Breast epithelium (tissue), 4 donors: Measurements from ENCODE around the gene GULP1. TPM values are rescaled to one million over a fixed set of nuclear protein-coding genes. Genes with fewer than 3 reads are reported as not detected.

Experiments
- DNase-seq, 2 donors: peaks; one replicate each; pipeline ENCODE4 v3.0.0-alpha.2; 2019; ENCODE audit warnings: low spot score in 2 of 2
- H3K27ac ChIP-seq, 2 donors: fragments of 200-600 bp; sonication (generic) in 1 of 2; one replicate each; pipeline ENCODE4 v1.5.1; 2016 to 2019; ENCODE audit warnings: mild to moderate bottlenecking in 1 of 2
- H3K27me3 ChIP-seq, 2 donors: fragments of 200-600 bp; sonication (generic) in 1 of 2; one replicate each; pipeline versions ENCODE4 v1.5.1 to v1.6.0; 2017 to 2019; ENCODE audit warnings: control low read depth in 1 of 2, mild to moderate bottlenecking in 1 of 2
- H3K36me3 ChIP-seq: fragments of 200-600 bp; one replicate; pipeline ENCODE4 v1.5.1; 2019
- H3K4me1 ChIP-seq, 2 donors: fragments of 200-600 bp; sonication (generic); one replicate each; pipeline ENCODE4 v1.5.1; 2016 to 2019; ENCODE audit warnings: control low read depth in 1 of 2
- H3K4me3 ChIP-seq, 3 donors: fragments of 200-600 bp; sonication (generic); 1 replicate in 2 of 3; 2 replicates in 1 of 3; pipeline ENCODE4 v1.5.1; 2016 to 2019; ENCODE audit warnings: mild to moderate bottlenecking in 3 of 3, moderate library complexity in 2 of 3
- H3K9me3 ChIP-seq, 2 donors: fragments of 200-600 bp; sonication (generic) in 1 of 2; one replicate each; pipeline ENCODE4 v1.5.1; 2016 to 2019; ENCODE audit warnings: control low read depth in 1 of 2
- POLR2A ChIP-seq: fragments of 450-650 bp; IDR thresholded peaks from one replicate; pipeline ENCODE4 v1.6.1; 2016; ENCODE audit warnings: antibody characterized with exemption, mild to moderate bottlenecking, moderate library complexity
- POLR2AphosphoS5 ChIP-seq, 3 donors: sonication (generic); formaldehyde crosslinking; IDR thresholded peaks; one replicate each; pipeline ENCODE4 v1.6.1; 2017; ENCODE audit warnings: antibody characterized with exemption in 3 of 3
- intact Hi-C: fragments of 100-400 bp; cut with DNase I; formaldehyde crosslinking; loops from one replicate; pipeline ENCODE4 v1.15.1; 2023; ENCODE audit warnings: low total_unique reads
- total RNA-seq, 3 donors: library from RNA; depleted of rRNA; stranded (reverse); fragments of >200 nt; gene quantifications; one replicate each; pipeline ENCODE4 v1.1.0, GENCODE V29; 2016
- TF ChIP-seq, protein P1 (sequence below), 3 donors: fragments of 450-650 bp; IDR thresholded peaks; one replicate each; pipeline ENCODE4 v1.5.1; 2016 to 2017; ENCODE audit warnings: antibody characterized with exemption in 3 of 3, mild to moderate bottlenecking in 3 of 3, moderate library complexity in 3 of 3

GULP1 gene
- total RNA-seq, 3 donors from 2014 or later = 16.5 to 47.9 (median 43.8) TPM

GRCh38 chr2:188327518-188328213 lies 36.0 kb downstream of the GULP1 start:
- Histone ChIP-seq H3K4me1 (no peaks in the 10 kb centered on the region), H3K27ac (no peak overlapping the region), H3K27me3 (no peaks in the 10 kb centered on the region), H3K9me3 (no peaks in the 10 kb centered on the region), H3K36me3 (no peaks in the 10 kb centered on the region), H3K4me3 (no peak overlapping the region)
- no peak for DNase-seq
- TF ChIP-seq POLR2A (no peak), POLR2AphosphoS5 (IDR thresholded peaks at IDR 0.05) (no peak)
- TF ChIP-seq, protein P1, sequence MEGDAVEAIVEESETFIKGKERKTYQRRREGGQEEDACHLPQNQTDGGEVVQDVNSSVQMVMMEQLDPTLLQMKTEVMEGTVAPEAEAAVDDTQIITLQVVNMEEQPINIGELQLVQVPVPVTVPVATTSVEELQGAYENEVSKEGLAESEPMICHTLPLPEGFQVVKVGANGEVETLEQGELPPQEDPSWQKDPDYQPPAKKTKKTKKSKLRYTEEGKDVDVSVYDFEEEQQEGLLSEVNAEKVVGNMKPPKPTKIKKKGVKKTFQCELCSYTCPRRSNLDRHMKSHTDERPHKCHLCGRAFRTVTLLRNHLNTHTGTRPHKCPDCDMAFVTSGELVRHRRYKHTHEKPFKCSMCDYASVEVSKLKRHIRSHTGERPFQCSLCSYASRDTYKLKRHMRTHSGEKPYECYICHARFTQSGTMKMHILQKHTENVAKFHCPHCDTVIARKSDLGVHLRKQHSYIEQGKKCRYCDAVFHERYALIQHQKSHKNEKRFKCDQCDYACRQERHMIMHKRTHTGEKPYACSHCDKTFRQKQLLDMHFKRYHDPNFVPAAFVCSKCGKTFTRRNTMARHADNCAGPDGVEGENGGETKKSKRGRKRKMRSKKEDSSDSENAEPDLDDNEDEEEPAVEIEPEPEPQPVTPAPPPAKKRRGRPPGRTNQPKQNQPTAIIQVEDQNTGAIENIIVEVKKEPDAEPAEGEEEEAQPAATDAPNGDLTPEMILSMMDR (IDR thresholded peaks at IDR 0.05) = no peak
- intact Hi-C loops = no loop called here

DNA sequence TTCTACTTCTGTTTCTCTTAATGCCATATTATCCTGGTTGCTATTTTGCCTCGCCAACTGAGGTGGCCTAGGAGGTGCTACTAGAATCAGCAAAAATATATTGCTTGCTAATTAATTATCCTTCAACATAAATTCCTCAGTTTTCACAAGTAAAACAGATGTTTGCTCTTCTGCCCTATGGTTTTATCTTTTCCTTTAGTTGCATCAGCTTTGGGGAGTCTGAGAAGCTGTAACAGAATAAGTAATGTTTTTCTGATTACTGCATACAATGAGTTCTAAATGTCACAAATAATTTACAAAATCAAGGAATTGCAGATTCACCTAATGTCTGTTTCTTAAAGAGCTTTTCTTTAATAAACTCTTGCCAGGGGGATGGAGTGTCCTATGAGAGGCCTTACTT lies 36.7 kb downstream of the GULP1 start:
- TF ChIP-seq, protein P1 (IDR thresholded peaks at IDR 0.05) = no peak
- TF ChIP-seq POLR2AphosphoS5 (IDR thresholded peaks at IDR 0.05) (no peak), POLR2A (no peak)
- intact Hi-C loops = no loop called here
- no peaks in the 10 kb centered on the region for H3K27me3 ChIP-seq

DNA sequence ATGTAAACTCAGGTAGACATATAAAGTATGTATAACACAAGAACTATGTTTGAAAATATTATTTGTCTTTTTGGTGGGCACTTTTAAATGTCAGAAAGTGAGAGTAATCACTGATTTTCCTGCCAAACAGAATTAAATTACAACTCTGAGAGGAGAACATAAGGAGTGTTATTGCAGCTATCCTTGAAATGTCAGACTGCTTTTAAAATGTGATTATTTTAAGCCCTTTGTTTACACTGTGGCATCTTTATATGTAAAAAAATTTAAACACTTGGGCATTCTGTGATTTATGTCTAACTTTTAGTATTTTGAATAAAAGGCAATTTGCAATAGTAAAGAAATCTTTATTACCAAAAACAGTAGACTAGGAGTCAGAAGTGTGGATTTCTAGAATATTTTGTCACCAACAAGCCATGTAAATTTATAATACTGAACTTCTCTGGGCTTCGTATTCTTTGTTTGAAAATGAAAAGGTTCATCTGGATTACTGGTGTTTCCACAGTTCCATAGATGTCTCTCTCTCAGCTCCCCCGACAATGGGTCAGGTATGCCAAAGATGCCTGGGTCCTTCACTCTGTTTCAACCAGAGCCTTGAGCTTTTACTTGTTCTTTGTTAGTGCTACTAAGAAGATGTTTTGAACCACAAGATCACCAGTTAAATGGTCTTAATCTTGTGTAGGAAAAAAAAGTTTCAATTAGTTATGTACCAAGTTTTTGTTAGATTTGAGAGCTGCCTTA lies 38.8 kb downstream of the GULP1 start:
- no peaks in the 10 kb centered on the region for H3K9me3 ChIP-seq
- TF ChIP-seq, protein P1 (IDR thresholded peaks at IDR 0.05) = no peak
- no peak for TF ChIP-seq POLR2AphosphoS5 (IDR thresholded peaks at IDR 0.05)
- no peak for TF ChIP-seq POLR2A
- no peaks in the 10 kb centered on the region for H3K4me1 ChIP-seq
- no peaks in the 10 kb centered on the region for H3K36me3 ChIP-seq
- no peak for DNase-seq
- H3K4me3 ChIP-seq = no peak overlapping the region
- intact Hi-C loops = no loop called here
- no peaks in the 10 kb centered on the region for H3K27me3 ChIP-seq
- no peak overlapping the region for H3K27ac ChIP-seq

More for the DNA sequence above, 36.7 kb downstream of the GULP1 start:
- DNase-seq = no peak
- no peaks in the 10 kb centered on the region for H3K4me1 ChIP-seq
- no peak overlapping the region for H3K27ac ChIP-seq
- H3K9me3 ChIP-seq = no peaks in the 10 kb centered on the region
- H3K36me3 ChIP-seq = no peaks in the 10 kb centered on the region
- H3K4me3 ChIP-seq = no peak overlapping the region

DNA sequence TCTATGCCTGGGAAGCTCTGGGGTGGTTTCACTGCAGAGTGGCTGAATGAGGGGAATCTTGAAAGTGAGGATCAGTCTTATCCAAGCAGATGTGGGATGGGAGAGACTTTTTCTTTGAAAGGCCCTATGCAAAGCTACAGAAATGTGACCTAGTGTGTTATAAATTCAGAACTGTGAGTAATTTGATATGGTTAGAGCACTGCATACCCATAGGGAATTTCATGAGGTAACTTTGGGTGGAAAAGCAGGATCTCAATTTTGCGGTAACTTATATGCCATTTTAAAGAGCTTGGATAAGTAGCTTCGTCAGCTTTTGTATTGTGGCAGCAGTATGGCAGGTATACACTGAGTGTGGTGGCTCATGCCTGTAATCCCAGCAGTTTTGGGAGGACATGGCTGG lies 40.9 kb downstream of the GULP1 start:
- Histone ChIP-seq H3K4me3 (no peak overlapping the region), H3K27me3 (no peaks in the 10 kb centered on the region), H3K36me3 (no peaks in the 10 kb centered on the region), H3K9me3 (no peaks in the 10 kb centered on the region), H3K4me1 (no peaks in the 10 kb centered on the region), H3K27ac (no peak overlapping the region)
- DNase-seq = no peak
- TF ChIP-seq POLR2A = no peak
- TF ChIP-seq, protein P1 (IDR thresholded peaks at IDR 0.05) = no peak
- intact Hi-C loops = no loop called here

DNA sequence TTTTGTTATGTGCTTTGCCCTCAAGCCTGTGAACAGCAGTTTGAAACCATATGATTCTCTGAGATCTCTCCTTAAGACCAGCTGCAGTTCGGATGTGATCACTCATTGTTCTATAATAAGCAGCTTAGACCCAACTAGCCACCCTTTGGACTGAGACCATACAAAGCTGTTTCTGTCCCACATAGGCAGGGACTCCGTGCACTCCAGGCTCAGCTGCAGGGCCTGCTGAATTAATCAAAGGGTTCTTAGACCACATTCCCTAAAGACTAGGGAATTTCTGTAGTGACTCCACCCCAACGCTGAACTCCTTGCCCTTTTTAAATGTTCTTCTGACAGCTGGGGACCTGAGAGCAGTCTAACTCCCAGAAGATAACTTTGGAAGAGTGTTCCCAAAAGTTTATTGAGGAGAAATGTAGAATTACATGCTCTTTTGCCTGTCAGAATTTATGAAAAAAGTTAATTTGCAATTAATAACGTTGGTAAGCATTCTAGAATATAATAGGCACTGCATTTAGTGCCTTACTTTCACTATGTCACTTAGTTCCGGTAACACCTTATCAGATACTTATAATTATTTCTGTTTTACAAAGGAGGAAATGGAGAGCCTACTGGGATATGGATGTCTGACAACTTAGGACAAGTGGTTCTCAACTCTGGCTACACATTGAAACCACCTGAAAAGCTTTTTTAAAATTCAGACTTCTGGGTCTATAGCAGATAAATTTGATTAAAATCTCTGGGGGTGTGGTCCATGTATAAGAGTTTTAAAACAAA lies 42.3 kb downstream of the GULP1 start:
- Histone ChIP-seq H3K27me3 (no peaks in the 10 kb centered on the region), H3K27ac (peak overlapping the region; percentile 14 to 16), H3K36me3 (no peaks in the 10 kb centered on the region), H3K4me3 (peak overlapping the region in 1 of 3 donors; percentile 3), H3K9me3 (no peaks in the 10 kb centered on the region), H3K4me1 (no peaks in the 10 kb centered on the region)
- intact Hi-C loops = no loop called here
- no peak for TF ChIP-seq POLR2AphosphoS5 (IDR thresholded peaks at IDR 0.05)
- no peak for DNase-seq
